Gastroesophageal sphincter (tissue), 4 donors: Measurements from ENCODE around the gene HAO1. TPM values are rescaled to one million over a fixed set of nuclear protein-coding genes. Genes with fewer than 3 reads are reported as not detected.

Experiments used
- ATAC-seq: fragments of 150-250 bp; one replicate; pipeline ENCODE4 v1.9.1; 2016; ENCODE audit warnings: mild to moderate bottlenecking, moderate library complexity
- H3K27ac ChIP-seq, 4 donors: fragments of 200-600 bp; sonication (generic) in 3 of 4; 1 replicate in 3 of 4; 2 replicates in 1 of 4; pipeline ENCODE4 v1.5.1; 2016 to 2019
- H3K27me3 ChIP-seq: fragments of 200-600 bp; sonication (generic); one replicate; pipeline ENCODE4 v1.5.1; 2019
- H3K36me3 ChIP-seq, 2 donors: fragments of 200-600 bp; sonication (generic); one replicate each; pipeline ENCODE4 v1.5.1; 2019; ENCODE audit warnings: control low read depth in 1 of 2
- H3K4me1 ChIP-seq, 3 donors: fragments of 200-600 bp; sonication (generic); 1 replicate in 2 of 3; 2 replicates in 1 of 3; pipeline ENCODE4 v1.5.1; 2016 to 2019; ENCODE audit warnings: control low read depth in 2 of 3
- H3K4me3 ChIP-seq, 2 donors: fragments of 200-600 bp; sonication (generic); one replicate each; pipeline ENCODE4 v1.5.1; 2019; ENCODE audit warnings: mild to moderate bottlenecking in 1 of 2, moderate library complexity in 1 of 2
- H3K9me3 ChIP-seq, 3 donors: fragments of 200-600 bp; sonication (generic); one replicate each; pipeline ENCODE4 v1.5.1; 2017 to 2019; ENCODE audit warnings: control low read depth in 2 of 3
- EP300 ChIP-seq: sonication (generic); formaldehyde crosslinking; IDR thresholded peaks from one replicate; pipeline ENCODE4 v1.6.1; 2017; ENCODE audit warnings: antibody characterized with exemption, mild to moderate bottlenecking
- POLR2A ChIP-seq, 2 donors: fragments of 450-650 bp; IDR thresholded peaks; one replicate each; pipeline ENCODE4 v1.6.1; 2017; ENCODE audit warnings: antibody characterized with exemption in 2 of 2, mild to moderate bottlenecking in 2 of 2, moderate library complexity in 1 of 2
- POLR2AphosphoS5 ChIP-seq: sonication (generic); formaldehyde crosslinking; IDR thresholded peaks from one replicate; pipeline ENCODE4 v1.6.1; 2017; ENCODE audit warnings: antibody characterized with exemption
- WGBS, 2 donors: methylation state at CpG; one replicate each; pipeline ENCODE4 v1.1.5; 2018; ENCODE audit warnings: low coverage in 1 of 2; 5-methylcytosine and 5-hydroxymethylcytosine counted together
- total RNA-seq, 4 donors: library from RNA; depleted of rRNA; stranded (reverse); fragments of >200 nt; gene quantifications; one replicate each; pipeline ENCODE4 v1.1.0, GENCODE V29; 2016
- TF ChIP-seq, protein P1 (sequence below), 4 experiments: fragments of 200-600 bp in 2 of 4; fragments of 450-650 bp in 2 of 4; sonication (generic) in 1 of 4; IDR thresholded peaks; one replicate each; pipeline ENCODE4 v1.5.1; 2017 to 2019; ENCODE audit warnings: antibody characterized with exemption in 4 of 4, mild to moderate bottlenecking in 2 of 4, moderate library complexity in 2 of 4

The HAO1 gene
- total RNA-seq, 4 donors from 2014 or later = not detected

DNA sequence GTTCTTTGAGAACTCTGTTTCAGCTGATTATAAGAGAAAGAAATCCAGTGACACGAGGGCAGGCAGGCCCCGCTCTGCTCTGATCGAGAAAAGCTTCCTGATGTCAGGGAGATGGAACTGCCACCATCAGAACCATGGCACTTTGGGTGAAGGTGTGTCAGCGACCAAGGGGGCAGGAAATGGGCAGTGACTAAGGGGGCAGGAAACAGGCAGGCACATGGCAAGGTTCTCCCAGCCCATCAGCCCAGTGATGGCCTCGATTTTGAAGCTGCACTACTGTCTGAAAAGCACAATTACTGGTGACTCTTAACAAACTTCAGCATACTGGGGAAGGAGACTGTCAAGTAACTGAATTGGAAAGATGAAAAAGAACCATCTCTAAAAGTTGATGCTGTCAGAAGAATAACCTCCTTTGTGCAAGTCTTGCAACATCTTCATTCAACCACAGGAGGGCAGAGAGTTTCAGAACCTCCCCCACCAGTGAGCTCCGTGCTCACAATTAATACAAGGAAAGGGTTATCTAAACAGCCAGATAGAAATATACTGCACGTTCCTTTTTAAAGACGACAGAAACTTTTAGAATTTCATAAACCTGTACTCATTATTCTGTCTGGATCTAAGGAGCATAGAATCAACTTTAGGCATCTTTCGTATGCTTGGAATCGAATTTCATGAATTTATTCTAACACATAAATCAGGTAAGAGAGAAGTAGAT lies 40.2 kb upstream of the HAO1 start:
- 58 to 62% methylated on average over 8 to 10 of the region's 10 CpGs for WGBS, 2 donors
- Histone ChIP-seq H3K4me1 (peaks cover 0 to 3% (median 0%) of the 10 kb centered on the region in 3 donors), H3K36me3 (peaks cover 0 to 67% of the 10 kb centered on the region in 2 donors), H3K9me3 (no peaks in the 10 kb centered on the region), H3K27ac (no peak overlapping the region), H3K4me3 (no peak overlapping the region), H3K27me3 (no peaks in the 10 kb centered on the region)
- TF ChIP-seq EP300 (no peak), POLR2A (IDR thresholded peaks at IDR 0.05) (no peak), POLR2AphosphoS5 (no peak)
- TF ChIP-seq, protein P1, sequence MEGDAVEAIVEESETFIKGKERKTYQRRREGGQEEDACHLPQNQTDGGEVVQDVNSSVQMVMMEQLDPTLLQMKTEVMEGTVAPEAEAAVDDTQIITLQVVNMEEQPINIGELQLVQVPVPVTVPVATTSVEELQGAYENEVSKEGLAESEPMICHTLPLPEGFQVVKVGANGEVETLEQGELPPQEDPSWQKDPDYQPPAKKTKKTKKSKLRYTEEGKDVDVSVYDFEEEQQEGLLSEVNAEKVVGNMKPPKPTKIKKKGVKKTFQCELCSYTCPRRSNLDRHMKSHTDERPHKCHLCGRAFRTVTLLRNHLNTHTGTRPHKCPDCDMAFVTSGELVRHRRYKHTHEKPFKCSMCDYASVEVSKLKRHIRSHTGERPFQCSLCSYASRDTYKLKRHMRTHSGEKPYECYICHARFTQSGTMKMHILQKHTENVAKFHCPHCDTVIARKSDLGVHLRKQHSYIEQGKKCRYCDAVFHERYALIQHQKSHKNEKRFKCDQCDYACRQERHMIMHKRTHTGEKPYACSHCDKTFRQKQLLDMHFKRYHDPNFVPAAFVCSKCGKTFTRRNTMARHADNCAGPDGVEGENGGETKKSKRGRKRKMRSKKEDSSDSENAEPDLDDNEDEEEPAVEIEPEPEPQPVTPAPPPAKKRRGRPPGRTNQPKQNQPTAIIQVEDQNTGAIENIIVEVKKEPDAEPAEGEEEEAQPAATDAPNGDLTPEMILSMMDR (IDR thresholded peaks at IDR 0.05) = peak; percentile 25 to 56 (median 47)
- ATAC-seq = no peak

- Histone ChIP-seq H3K4me1 (peaks cover 0 to 3% (median 0%) of the 10 kb centered on the region in 3 donors), H3K4me3 (no peak overlapping the region)
- ATAC-seq = no peak
Measured at GRCh38 chr20:7977709-7978108, 37.5 kb upstream of the HAO1 start.

DNA sequence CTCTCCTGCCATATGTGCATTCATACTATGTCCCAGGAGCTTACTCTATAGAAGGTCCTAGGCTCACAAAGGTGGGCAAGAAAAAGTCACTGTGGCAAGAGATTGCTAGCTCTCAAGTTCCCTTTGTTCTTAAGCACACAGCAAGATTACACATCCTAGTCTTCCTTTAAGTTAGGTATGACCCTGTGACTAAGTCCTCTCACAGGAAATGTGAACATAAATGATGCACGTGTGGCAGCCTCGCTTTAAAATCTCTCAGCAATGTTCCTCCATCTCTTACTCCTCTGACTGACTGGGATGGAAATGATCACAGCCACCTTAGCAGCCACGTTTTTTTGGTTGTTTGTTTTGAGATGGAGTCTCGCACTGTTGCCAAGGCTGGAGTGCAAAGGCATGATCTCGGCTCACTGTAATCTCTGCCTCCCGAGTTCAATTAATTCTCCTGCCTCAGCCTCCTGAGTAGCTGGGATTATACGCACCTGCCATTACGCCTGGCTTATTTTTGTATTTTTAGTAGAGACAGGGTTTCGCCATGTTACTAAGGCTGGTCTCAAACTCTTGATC lies 35.7 kb upstream of the HAO1 start:
- Histone ChIP-seq H3K36me3 (peaks cover 0 to 33% of the 10 kb centered on the region in 2 donors), H3K27ac (no peak overlapping the region), H3K4me1 (peaks cover 0 to 3% (median 0%) of the 10 kb centered on the region in 3 donors), H3K9me3 (no peaks in the 10 kb centered on the region), H3K4me3 (no peak overlapping the region), H3K27me3 (no peaks in the 10 kb centered on the region)
- no peak for ATAC-seq
- TF ChIP-seq EP300 (no peak), POLR2AphosphoS5 (no peak), POLR2A (IDR thresholded peaks at IDR 0.05) (no peak)
- TF ChIP-seq, protein P1 (IDR thresholded peaks at IDR 0.05) = no peak
- 48 to 66% methylated on average over 9 of the region's 9 CpGs for WGBS, 2 donors

More at GRCh38 chr20:7977709-7978108, 37.5 kb upstream of the HAO1 start:
- WGBS, 2 donors = 87 to 89% methylated on average over 5 of the region's 5 CpGs
- H3K27me3 ChIP-seq = no peaks in the 10 kb centered on the region
- H3K9me3 ChIP-seq = no peaks in the 10 kb centered on the region
- H3K27ac ChIP-seq = no peak overlapping the region
- TF ChIP-seq POLR2A (IDR thresholded peaks at IDR 0.05) = no peak
- no peak for TF ChIP-seq EP300
- TF ChIP-seq POLR2AphosphoS5 = no peak
- TF ChIP-seq, protein P1 (IDR thresholded peaks at IDR 0.05) = no peak
- H3K36me3 ChIP-seq = peaks cover 0 to 51% of the 10 kb centered on the region in 2 donors

GRCh38 chr20:7974785-7975435 lies 34.7 kb upstream of the HAO1 start:
- WGBS, 2 donors = 87 to 95% methylated on average over 4 of the region's 4 CpGs
- Histone ChIP-seq H3K9me3 (no peaks in the 10 kb centered on the region), H3K4me1 (no peaks in the 10 kb centered on the region), H3K36me3 (peaks cover 0 to 25% of the 10 kb centered on the region in 2 donors), H3K4me3 (no peak overlapping the region), H3K27me3 (no peaks in the 10 kb centered on the region), H3K27ac (no peak overlapping the region)
- ATAC-seq = no peak
- no peak for TF ChIP-seq EP300
- TF ChIP-seq, protein P1 (IDR thresholded peaks at IDR 0.05) = no peak
- TF ChIP-seq POLR2AphosphoS5 = no peak
- no peak for TF ChIP-seq POLR2A (IDR thresholded peaks at IDR 0.05)
